Measurements from ENCODE around the gene TPM1. TPM values are rescaled to one million over a fixed set of nuclear protein-coding genes. Genes with fewer than 3 reads are reported as not detected.

The TPM1 gene
- total and polyA plus RNA-seq, 10 of the 15 experiments (the other 5 are each of a cell fraction or from before 2014, with no cell fraction given), result 0.43 to 10.0 (median 2.4) TPM

GRCh38 chr15:63107895-63108546 lies 65.5 kb downstream of the TPM1 start (continued):
- TF ChIP-seq CREB1 (IDR thresholded peaks at IDR 0.05; ENCODE audit: low read depth), result no peak
- TF ChIP-seq PBX3 (IDR thresholded peaks at IDR 0.05; ENCODE audit: insufficient replicate concordance, low read depth, low read length), result no peak
- no peak for TF ChIP-seq POLR2A (IDR thresholded peaks at IDR 0.05; ENCODE audit: low read depth, low read length)
- no peak for TF ChIP-seq BRCA1 (IDR thresholded peaks at IDR 0.05; ENCODE audit: low read depth, low read length)
- TF ChIP-seq RELA (IDR thresholded peaks at IDR 0.05; ENCODE audit: borderline replicate concordance, partially characterized antibody), result no peak
- no peak for TF ChIP-seq PKNOX1 (IDR thresholded peaks at IDR 0.05)

- Histone ChIP-seq H3K36me3 (ENCODE audit: control insufficient read depth in 2 of 2, insufficient read depth in 2 of 2, low read length in 1 of 2) (no peaks in the 10 kb centered on the region), H3K9me3 (replicated peaks; ENCODE audit: control insufficient read depth, insufficient read depth, low read length) (no peaks in the 10 kb centered on the region; the same call in 2 of the 3 replicates), H2AFZ (ENCODE audit: control insufficient read depth, low read depth, low read length) (no peak overlapping the region), H3K9ac (ENCODE audit: control insufficient read depth, insufficient read depth, low read length) (no peak overlapping the region), H3K27ac (ENCODE audit: control insufficient read depth, insufficient read depth) (no peak overlapping the region), H3K4me1 (ENCODE audit: control insufficient read depth, insufficient read depth, low read length) (no peaks in the 10 kb centered on the region), H3K4me3 (no peak overlapping the region), H3K4me2 (ENCODE audit: control insufficient read depth, insufficient read depth) (no peak overlapping the region), H4K20me1 (ENCODE audit: control insufficient read depth, insufficient read depth) (no peaks in the 10 kb centered on the region), H3K27me3 (replicated peaks in 1 of 2; ENCODE audit: control insufficient read depth in 2 of 2, insufficient read depth in 2 of 2, low read length in 1 of 2) (no peaks in the 10 kb centered on the region; a peak in 2 of 4 replicates), H3K79me2 (ENCODE audit: control insufficient read depth, insufficient read depth, low read length) (no peaks in the 10 kb centered on the region)
- no TSS peak for BruUV-seq (replicated peaks)
- in situ Hi-C loops (cut with MboI), result no loop called here
- ChIA-PET POLR2A (no interaction called here), CTCF (no interaction called here), RAD21 (ENCODE audit: unreplicated experiment) (no interaction called here), SMC1A (ENCODE audit: uncharacterized antibody, unreplicated experiment) (interaction anchor here (1.5 kb wide), 1 partner anchor 11 kb away, joined by 4 read pairs; no protein-coding TSS in a partner anchor)
- ATAC-seq, result no peak
- intact Hi-C loops (cut with micrococcal nuclease; ENCODE audit: unreplicated experiment), result no loop called here
- no peak for FAIRE-seq
- no peak for TF ChIP-seq POLR2AphosphoS5 (IDR thresholded peaks at IDR 0.05; ENCODE audit: low read length)
- no peak for TF ChIP-seq MYC (IDR thresholded peaks at IDR 0.05; ENCODE audit: insufficient read depth, insufficient read length, insufficient replicate concordance, low read length, severe bottlenecking)
- no peak for TF ChIP-seq RELA (IDR thresholded peaks at IDR 0.05; ENCODE audit: borderline replicate concordance, partially characterized antibody)
- DNase-seq (ENCODE audit: low read depth, low spot score), result no peak
- WGBS (ENCODE audit: insufficient coverage, insufficient replicate concordance, low lambda C conversion rate, missing lambda C conversion rate), result 53% methylated on average over 2 of the region's 2 CpGs
Measured at GRCh38 chr15:63109498-63109897, 67.0 kb downstream of the TPM1 start.

Data from GM12878 (cell line).